HepG2 (cell line): Measurements from ENCODE around the gene UBE2L6. TPM values are rescaled to one million over a fixed set of nuclear protein-coding genes. Genes with fewer than 3 reads are reported as not detected.

Source experiments
- ATAC-seq: fragments of 200-7000 bp; cut with Tn5 transposase; 3 replicates; pipeline ENCODE4 v1.9.1; 2020; ENCODE audit warnings: mild to moderate bottlenecking, moderate library complexity
- BruUV-seq: library from RNA; stranded (reverse); fragments of 400-500 nt; replicated peaks from 2 replicates; lab custom pipeline; 2021; lab: Mats Ljungman, UMichigan
- CTCF ChIA-PET: fragments of 300-600 bp; formaldehyde crosslinking; extraction: SDS; loops from one replicate; lab custom pipeline; 2021; ENCODE audit warnings: low total read pairs, inconsistent platforms, low intra/inter-chr PET ratio; lab: Yijun Ruan, JAX
- POLR2A ChIA-PET: fragments of 350-600 bp; sonication (Branson Sonifier 250); formaldehyde crosslinking; loops from one replicate; lab custom pipeline; 2020; ENCODE audit warnings: antibody characterized with exemption, inconsistent platforms; lab: Yijun Ruan, JAX
- DNase-seq: peaks from one replicate; pipeline ENCODE4 v3.0.0-alpha.2; 2015; ENCODE audit warnings: low spot score
- FAIRE-seq: peaks from 3 replicates; lab custom pipeline; 2011; peaks lifted over from hg19 to GRCh38; lab: Jason Lieb, UNC
- H2AFZ ChIP-seq: one replicate; pipeline ENCODE4 v1.6.1; 2011; ENCODE audit warnings: low read length, inconsistent platforms
- H3K27ac ChIP-seq: fragments of 300-600 bp; 3 replicates; pipeline ENCODE4 v1.8.0; 2011; ENCODE audit warnings: mixed run types, mild to moderate bottlenecking, mixed read lengths, low read length, inconsistent platforms; ENCODE audit not compliant: insufficient read depth; ENCODE audit errors: extremely low read length
- H3K27me3 ChIP-seq, 2 experiments: fragments of 200-600 bp in 1 of 2; 2 replicates in 1 of 2; 3 replicates in 1 of 2; pipeline versions ENCODE4 v1.6.0 to v1.8.0; 2011; ENCODE audit warnings: low read length in 2 of 2, mild to moderate bottlenecking in 2 of 2, moderate library complexity in 2 of 2, inconsistent platforms in 1 of 2; ENCODE audit not compliant: insufficient read depth in 2 of 2, control insufficient read depth in 1 of 2
- H3K36me3 ChIP-seq, 2 experiments: fragments of 200-600 bp in 1 of 2; replicated peaks in 1 of 2; 2 replicates in 1 of 2; 3 replicates in 1 of 2; pipeline versions ENCODE4 v1.5.1 to v1.8.0; 2011; ENCODE audit warnings: low read length in 2 of 2, inconsistent platforms in 1 of 2; ENCODE audit not compliant: insufficient read depth in 2 of 2, control insufficient read depth in 1 of 2
- H3K4me1 ChIP-seq: 2 replicates; pipeline ENCODE4 v1.5.1; 2012; ENCODE audit warnings: low read length, inconsistent platforms; ENCODE audit not compliant: insufficient read depth
- H3K4me2 ChIP-seq: 2 replicates; pipeline ENCODE4 v1.6.0; 2011; ENCODE audit warnings: low read depth, low read length, inconsistent platforms
- H3K4me3 ChIP-seq, 3 experiments: fragments of 200-600 bp in 1 of 3; sonication (generic), shearing (Covaris generic) in 1 of 3; replicated peaks in 1 of 3; 2 replicates each; pipeline ENCODE4 v1.5.1; 2011 to 2016; ENCODE audit warnings: low read length in 3 of 3, inconsistent platforms in 2 of 3, low read depth in 2 of 3, mild to moderate bottlenecking in 2 of 3, control low read depth in 1 of 3, mixed read lengths in 1 of 3; ENCODE audit not compliant: insufficient read depth in 1 of 3
- H3K79me2 ChIP-seq: one replicate; pipeline ENCODE4 v1.6.1; 2011; ENCODE audit warnings: low read length, inconsistent platforms; ENCODE audit not compliant: insufficient read depth
- H3K9ac ChIP-seq: 2 replicates; pipeline ENCODE4 v1.6.0; 2011; ENCODE audit warnings: mild to moderate bottlenecking, low read depth, low read length, inconsistent platforms; ENCODE audit not compliant: insufficient read depth
- H3K9me3 ChIP-seq: 2 replicates; pipeline ENCODE4 v1.5.1; 2012; ENCODE audit warnings: mild to moderate bottlenecking, low read length
- H4K20me1 ChIP-seq: 2 replicates; pipeline ENCODE4 v1.6.0; 2011; ENCODE audit warnings: inconsistent platforms, mild to moderate bottlenecking, low read length, moderate library complexity; ENCODE audit not compliant: insufficient read depth
- FOXC1 ChIP-seq: sonication (generic); formaldehyde crosslinking; IDR thresholded peaks from 2 replicates; pipeline ENCODE4 v1.8.0; 2022; ENCODE audit warnings: mild to moderate bottlenecking, missing genetic modification reagents, borderline replicate concordance
- NCOA5 ChIP-seq: sonication (generic); formaldehyde crosslinking; IDR thresholded peaks from 2 replicates; pipeline ENCODE4 v1.4.0; 2020; ENCODE audit warnings: missing genetic modification reagents
- RAD51 ChIP-seq: fragments of 450-650 bp; IDR thresholded peaks from 2 replicates; pipeline ENCODE4 v1.6.1; 2016; ENCODE audit warnings: borderline replicate concordance
- SCMH1 ChIP-seq: sonication (generic); formaldehyde crosslinking; IDR thresholded peaks from 2 replicates; pipeline ENCODE4 v1.9.0; 2021; ENCODE audit warnings: missing genetic modification reagents, mild to moderate bottlenecking, borderline replicate concordance
- SIN3B ChIP-seq: fragments of 150-350 bp; IDR thresholded peaks from 2 replicates; pipeline ENCODE4 v1.6.1; 2014; ENCODE audit warnings: low read length
- TEAD2 ChIP-seq: sonication (generic); formaldehyde crosslinking; IDR thresholded peaks from 2 replicates; pipeline ENCODE4 v1.9.0; 2021; ENCODE audit warnings: missing genetic modification reagents
- TP53 ChIP-seq: sonication (generic); formaldehyde crosslinking; conservative IDR thresholded peaks from 2 replicates; pipeline ENCODE4 v1.4.0; 2020; ENCODE audit warnings: missing genetic modification reagents
- ZNF292 ChIP-seq: sonication (generic); formaldehyde crosslinking; IDR thresholded peaks from 2 replicates; pipeline ENCODE4 v1.8.1; 2022; ENCODE audit warnings: mild to moderate bottlenecking, low read depth, missing genetic modification reagents, borderline replicate concordance
- ZNF646 ChIP-seq: sonication (generic); formaldehyde crosslinking; IDR thresholded peaks from 2 replicates; pipeline ENCODE4 v1.9.0; 2021; ENCODE audit warnings: mild to moderate bottlenecking, missing genetic modification reagents
- ZNF687 ChIP-seq: sonication (generic); formaldehyde crosslinking; IDR thresholded peaks from 2 replicates; pipeline ENCODE4 v1.5.1; 2020; ENCODE audit warnings: mild to moderate bottlenecking, missing genetic modification reagents, moderate library complexity
- WGBS: methylation state at CpG from one replicate; pipeline ENCODE4 v1.1.6; 2017; ENCODE audit warnings: low lambda C conversion rate; 5-methylcytosine and 5-hydroxymethylcytosine counted together
- in situ Hi-C: cut with HindIII; loops from 2 replicates; pipeline ENCODE4 v1.10.0; 2017; ENCODE audit warnings: low pct_unique_long_range_greater_than_20kb; ENCODE audit not compliant: extremely low pct_ligation_motif_present
- intact Hi-C: fragments of 100-400 bp; cut with micrococcal nuclease; formaldehyde crosslinking; loops from one replicate; pipeline ENCODE4 v1.10.0; 2022; ENCODE audit not compliant: unreplicated experiment
- polyA plus RNA-seq, 8 experiments: library from polyadenylated mRNA; depleted of rRNA in 3 of 8; stranded (reverse) in 7 of 8; unstranded in 1 of 8; fragments of >200 nt; fragmentation: Illumina TruSeq in 4 of 8; extraction: Trizol in 4 of 8; gene quantifications; 2 replicates each; pipeline versions ENCODE4 v1.2.1 to v1.2.3, GENCODE V29; 2011 to 2016; ENCODE audit warnings: low read depth in 4 of 8, missing spikeins in 1 of 8, mixed read lengths in 1 of 8; ENCODE audit not compliant: insufficient read depth in 1 of 8
- total RNA-seq, 5 experiments: library from RNA; depleted of rRNA; stranded (reverse); fragments of >200 nt; fragmentation: Illumina TruSeq; extraction: Trizol; gene quantifications; 2 replicates each; pipeline ENCODE4 v1.2.3, GENCODE V29; 2016; ENCODE audit warnings: low read depth in 1 of 5
- TF ChIP-seq, protein P1 (sequence below): sonication (generic); formaldehyde crosslinking; conservative IDR thresholded peaks from 2 replicates; pipeline ENCODE4 v1.5.0; 2020; ENCODE audit warnings: missing genetic modification reagents

Gene UBE2L6
- total and polyA plus RNA-seq, 2 of the 13 experiments (the other 11 are each of a cell fraction or from before 2014, with no cell fraction given): 30.3 to 30.4 TPM

DNA sequence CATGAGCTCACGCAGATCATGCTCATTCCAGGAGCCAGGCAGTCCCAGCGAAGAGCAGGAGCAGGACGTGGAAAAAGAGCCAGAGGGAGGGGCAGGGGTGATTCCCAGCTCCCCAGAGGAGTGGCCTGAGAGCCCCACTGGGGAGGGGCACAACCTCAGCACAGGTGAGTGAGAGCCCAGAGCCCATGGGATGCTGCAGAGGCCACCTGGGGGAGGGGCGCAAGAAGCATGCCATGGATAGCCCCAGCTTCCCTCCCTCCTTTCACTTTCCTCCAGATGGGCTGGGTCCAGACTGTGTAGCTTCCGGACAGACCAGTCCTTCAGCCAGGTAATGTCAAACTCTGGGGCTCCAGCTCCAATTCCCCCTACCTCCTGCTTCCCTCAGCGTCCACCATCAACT lies 23.9 kb downstream of the UBE2L6 start (continued):
- TF ChIP-seq SIN3B (no peak), TP53 (CRISPR knock-in tag) (no peak)
- TF ChIP-seq, protein P1, sequence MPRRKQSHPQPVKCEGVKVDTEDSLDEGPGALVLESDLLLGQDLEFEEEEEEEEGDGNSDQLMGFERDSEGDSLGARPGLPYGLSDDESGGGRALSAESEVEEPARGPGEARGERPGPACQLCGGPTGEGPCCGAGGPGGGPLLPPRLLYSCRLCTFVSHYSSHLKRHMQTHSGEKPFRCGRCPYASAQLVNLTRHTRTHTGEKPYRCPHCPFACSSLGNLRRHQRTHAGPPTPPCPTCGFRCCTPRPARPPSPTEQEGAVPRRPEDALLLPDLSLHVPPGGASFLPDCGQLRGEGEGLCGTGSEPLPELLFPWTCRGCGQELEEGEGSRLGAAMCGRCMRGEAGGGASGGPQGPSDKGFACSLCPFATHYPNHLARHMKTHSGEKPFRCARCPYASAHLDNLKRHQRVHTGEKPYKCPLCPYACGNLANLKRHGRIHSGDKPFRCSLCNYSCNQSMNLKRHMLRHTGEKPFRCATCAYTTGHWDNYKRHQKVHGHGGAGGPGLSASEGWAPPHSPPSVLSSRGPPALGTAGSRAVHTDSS (CRISPR knock-in tag): no peak

GRCh38 chr11:57542582-57542981 lies 24.9 kb downstream of the UBE2L6 start:
- H3K36me3 ChIP-seq: no peaks in the 10 kb centered on the region
- H3K27me3 ChIP-seq: peaks cover 0 to 26% of the 10 kb centered on the region in 2 experiments; a peak in 3 of 5 replicates
- WGBS: 22% methylated on average over 4 of the region's 4 CpGs
- H3K9ac ChIP-seq: no peak overlapping the region
- peaks cover 25% of the 10 kb centered on the region for H3K4me1 ChIP-seq
- no peaks in the 10 kb centered on the region for H4K20me1 ChIP-seq
- FAIRE-seq (no peak), ATAC-seq (no peak), DNase-seq (no peak)
- H3K4me2 ChIP-seq: no peak overlapping the region
- intact Hi-C loops (no loop called here), in situ Hi-C loops (no loop called here)
- no peaks in the 10 kb centered on the region for H3K79me2 ChIP-seq
- no peak overlapping the region for H3K4me3 ChIP-seq
- H2AFZ ChIP-seq: no peak overlapping the region
- no peak overlapping the region for H3K27ac ChIP-seq
- no TSS peak for BruUV-seq
- POLR2A ChIA-PET: interaction anchor here (1.3 kb wide), 1 partner anchor 9 kb away, joined by 3 read pairs; no protein-coding TSS in a partner anchor
- no peaks in the 10 kb centered on the region for H3K9me3 ChIP-seq
- CTCF ChIA-PET: no interaction called here
- TF ChIP-seq TEAD2 (CRISPR knock-in tag) (no peak), ZNF292 (CRISPR knock-in tag) (no peak), ZNF646 (CRISPR knock-in tag) (no peak), SCMH1 (CRISPR knock-in tag) (no peak), RAD51 (no peak), FOXC1 (CRISPR knock-in tag) (no peak), ZNF687 (CRISPR knock-in tag) (no peak), NCOA5 (CRISPR knock-in tag) (no peak)
